Heart right ventricle (tissue), 16 donors: Measurements from ENCODE around the gene GRIA3. TPM values are rescaled to one million over a fixed set of nuclear protein-coding genes. Genes with fewer than 3 reads are reported as not detected.

ENCODE experiments used
- ATAC-seq, 8 donors: fragments of 200-7000 bp; cut with Tn5 transposase; one replicate each; pipeline ENCODE4 v1.9.1; 2020; ENCODE audit warnings: mild to moderate bottlenecking in 8 of 8, moderate library complexity in 8 of 8, moderate number of reproducible peaks in 1 of 8
- DNase-seq, 2 donors: peaks; one replicate each; pipeline ENCODE4 v3.0.0-alpha.2; 2020
- H3K27ac ChIP-seq, 10 donors: fragments of 200-600 bp; sonication (generic) in 2 of 10; one replicate each; pipeline versions ENCODE4 v1.5.0 to v1.8.0; 2020 to 2022; ENCODE audit warnings: mild to moderate bottlenecking in 3 of 10
- H3K27me3 ChIP-seq, 7 donors: fragments of 200-600 bp; one replicate each; pipeline ENCODE4 v1.8.0; 2021 to 2022; ENCODE audit warnings: mild to moderate bottlenecking in 2 of 7
- H3K36me3 ChIP-seq, 9 donors: fragments of 200-600 bp; sonication (generic) in 1 of 9; one replicate each; pipeline versions ENCODE4 v1.5.0 to v1.8.0; 2020 to 2022; ENCODE audit warnings: mild to moderate bottlenecking in 2 of 9
- H3K4me1 ChIP-seq, 9 donors: fragments of 200-600 bp; sonication (generic) in 1 of 9; one replicate each; pipeline versions ENCODE4 v1.5.0 to v1.8.0; 2020 to 2022; ENCODE audit warnings: mild to moderate bottlenecking in 4 of 9
- H3K4me3 ChIP-seq, 10 donors: fragments of 200-600 bp; sonication (generic) in 2 of 10; one replicate each; pipeline versions ENCODE4 v1.5.0 to v1.8.0; 2020 to 2022; ENCODE audit warnings: mild to moderate bottlenecking in 7 of 10, moderate library complexity in 2 of 10
- H3K9me3 ChIP-seq, 11 donors: fragments of 200-600 bp in 10 of 11; sonication (generic) in 2 of 11; one replicate each; pipeline versions ENCODE4 v1.5.0 to v1.8.0; 2013 to 2022; ENCODE audit warnings: mild to moderate bottlenecking in 2 of 11, control low read depth in 1 of 11, moderate library complexity in 1 of 11
- CTCF ChIP-seq, 9 donors: fragments of 200-600 bp; sonication (generic) in 2 of 9; IDR thresholded peaks; one replicate each; pipeline versions ENCODE4 v1.5.0 to v1.8.0; 2021 to 2022; ENCODE audit warnings: antibody characterized with exemption in 9 of 9, mild to moderate bottlenecking in 5 of 9, moderate library complexity in 1 of 9
- WGBS, 2 donors: extraction: QIAGEN DNeasy Blood & Tissue Kit; methylation state at CpG; one replicate each; pipeline ENCODE4 v1.1.7; 2013; ENCODE audit warnings: inconsistent platforms in 1 of 2; 5-methylcytosine and 5-hydroxymethylcytosine counted together
- intact Hi-C, 10 donors: fragments of 100-400 bp; cut with DNase I; formaldehyde crosslinking; loops; one replicate each; pipeline versions ENCODE4 v1.11.1 to v1.14.2; 2022
- polyA plus RNA-seq, 2 donors: library from polyadenylated mRNA; stranded (reverse); fragments of 200-250 nt; gene quantifications; one replicate each; pipeline ENCODE4 v1.2.3, GENCODE V29; 2013
- total RNA-seq, 10 donors: library from RNA; stranded (reverse); fragmentation: NEBNext Ultra II Directional in 3 of 10; extraction: Animal tissue kit (Norgen Biotek cat#: 25700) in 3 of 10; gene quantifications; one replicate each; pipeline versions ENCODE4 v1.2.1 to v1.2.4, GENCODE V29; 2021 to 2023
- donor health status: Arrhythmogenic right ventricular cardiomyopathy.
- donor health status: ischemic (EF 13 %, LVEDD 7.1; RV severe dilation, severe dysfunction).
- donor health status: healthy with polysubstance abuse.
- donor health status: DM: no; HTN: yes; CAD: no.
- donor health status: DM: no; HTN: no; CAD: no.
- donor health status: ischemic (EF 25% LVEDD 6.9; RV normal size, moderate dysfunction).
- donor health status: ischemic (EF 25% LVEDD 5.7; RV mildly dilated, moderate dysfunction).
- donor health status: healthy.
- donor health status: DM: yes; HTN: yes; CAD: no.
- donor health status: Ischemic cardiomyopathy.
- donor health status: ischemic (EF 35%, LVEDD 5.7; RV mildly dilated, moderate dysfunction).
- donor health status: nonischemic (EF 11% LVEDD 7.7; RV severe dilation, severe dysfunction).
- donor health status: DM: yes; HTN: yes; CAD: no.
- donor health status: PGD.
- donor health status: ischemic (EF 29% LVEDD 5.4; RV normal size, mild dysfunction).
- donor health status: nonischemic (EF 23%, LVEDD 6.1; RV moderate dilation, normal function).

Gene GRIA3
- total and polyA plus RNA-seq, 12 donors = 0.06 to 12.4 (median 1.2) TPM

- H3K4me1 ChIP-seq = no peaks in the 10 kb centered on the region
- no peaks in the 10 kb centered on the region for H3K9me3 ChIP-seq
- no peak overlapping the region for H3K27ac ChIP-seq
- intact Hi-C loops = no loop called here
- 65 to 67% methylated on average over 1 of the region's 1 CpG for WGBS, 2 donors
- no peak overlapping the region for H3K4me3 ChIP-seq
- TF ChIP-seq CTCF (IDR thresholded peaks at IDR 0.05) = no peak
- H3K36me3 ChIP-seq = no peaks in the 10 kb centered on the region
- no peaks in the 10 kb centered on the region for H3K27me3 ChIP-seq
- ATAC-seq = no peak
- no peak for DNase-seq
Observed at GRCh38 chrX:123399709-123400108, 215.6 kb downstream of the GRIA3 start.

DNA sequence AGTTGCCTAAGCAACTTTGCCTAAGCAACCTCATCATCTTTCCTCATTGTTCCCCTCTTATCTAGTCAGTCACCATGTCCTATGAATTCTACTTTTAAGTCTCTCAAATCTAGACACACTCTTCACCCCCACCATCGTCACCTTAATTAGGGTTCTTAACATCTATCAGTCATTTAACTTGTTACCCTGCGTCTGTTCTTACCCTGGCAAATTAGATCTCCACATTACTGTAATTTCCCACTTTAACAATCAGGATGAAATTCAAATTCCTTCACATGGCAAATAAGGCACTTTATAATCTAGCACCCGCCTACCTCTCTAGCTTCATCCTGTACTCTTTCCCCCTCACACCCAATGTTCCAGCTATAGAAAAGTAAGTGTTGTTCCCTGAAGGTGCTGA is 221.2 kb downstream of the GRIA3 start:
- H3K4me3 ChIP-seq = no peak overlapping the region
- H3K4me1 ChIP-seq = peaks cover 0 to 10% (median 0%) of the 10 kb centered on the region in 9 donors
- no peaks in the 10 kb centered on the region for H3K36me3 ChIP-seq
- no peak overlapping the region for H3K27ac ChIP-seq
- H3K27me3 ChIP-seq = no peaks in the 10 kb centered on the region
- DNase-seq (no peak), ATAC-seq (no peak)
- WGBS, 2 donors = 83 to 92% methylated on average over 3 of the region's 3 CpGs
- H3K9me3 ChIP-seq = no peaks in the 10 kb centered on the region
- no peak for TF ChIP-seq CTCF (IDR thresholded peaks at IDR 0.05)
- intact Hi-C loops = no loop called here

DNA sequence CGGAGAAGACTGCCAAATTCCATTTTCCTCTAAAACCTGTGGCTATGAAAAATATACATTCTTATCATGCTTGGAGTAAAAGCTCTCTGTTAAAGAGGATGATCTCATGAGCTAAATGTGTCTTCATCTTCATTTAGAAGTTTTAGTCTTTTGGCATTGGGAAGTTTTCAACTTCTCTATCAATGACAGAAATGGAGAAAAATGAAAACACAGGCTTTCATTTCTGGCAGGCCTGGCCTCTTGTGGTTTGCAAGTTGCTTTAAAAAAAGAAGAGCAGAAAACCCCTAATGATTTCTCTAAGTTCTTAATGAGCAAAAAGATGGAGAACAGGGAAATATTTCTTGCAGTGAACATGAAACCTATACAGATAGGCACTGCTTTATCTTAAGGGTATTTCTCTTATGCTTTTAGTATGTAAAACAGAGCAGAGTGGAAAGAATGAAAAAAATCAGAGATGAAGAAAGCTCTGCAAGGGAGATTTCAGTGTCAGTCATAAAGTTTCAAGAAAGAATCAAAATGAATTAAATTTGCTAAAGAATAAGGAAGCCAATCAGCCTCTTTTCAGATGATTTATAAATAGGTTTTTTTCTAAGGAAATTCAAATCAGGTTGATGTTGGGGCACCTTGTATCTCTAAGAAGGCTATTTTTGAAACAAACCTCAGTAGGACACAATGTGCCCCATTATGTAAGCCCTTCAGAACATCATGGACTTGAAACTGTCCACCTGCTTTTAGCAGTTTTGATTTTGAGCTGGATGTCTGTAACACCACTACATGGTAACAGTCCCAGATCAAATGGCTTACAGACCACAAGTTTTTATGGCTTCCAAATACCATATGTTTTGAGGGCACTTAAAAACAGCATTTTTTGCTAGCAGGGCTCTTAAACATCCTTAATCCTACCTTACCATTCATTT is 225.0 kb downstream of the GRIA3 start:
- Histone ChIP-seq H3K27ac (peak overlapping the region in 1 of 10 donors; percentile 31), H3K9me3 (no peaks in the 10 kb centered on the region), H3K27me3 (no peaks in the 10 kb centered on the region), H3K4me3 (no peak overlapping the region), H3K36me3 (no peaks in the 10 kb centered on the region), H3K4me1 (peaks cover 0 to 10% (median 0%) of the 10 kb centered on the region in 9 donors)
- no peak for TF ChIP-seq CTCF (IDR thresholded peaks at IDR 0.05)
- intact Hi-C loops = no loop called here
- WGBS, 2 donors = 59 to 82% methylated on average over 1 of the region's 1 CpG
- ATAC-seq = peak in 1 of 8 donors; percentile 74
- no peak for DNase-seq

DNA sequence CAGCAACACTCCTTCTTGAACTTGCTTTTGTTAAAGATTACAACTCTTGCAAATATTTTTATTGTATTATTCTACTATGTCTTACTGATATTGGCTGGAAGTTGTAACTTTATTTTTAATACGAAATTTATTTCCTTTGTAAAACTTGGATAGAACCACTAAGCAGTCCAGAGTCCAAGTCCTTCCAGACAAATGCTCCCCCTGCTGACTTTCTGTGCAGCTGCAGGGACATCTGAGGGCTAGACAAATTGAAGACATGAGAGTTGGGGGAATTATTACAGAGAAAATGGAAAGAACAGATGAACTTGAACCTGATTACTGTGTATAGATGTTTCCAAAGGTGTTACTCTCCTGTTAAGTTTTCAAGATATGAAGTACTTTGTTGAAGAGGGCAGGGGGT is 238.8 kb downstream of the GRIA3 start:
- ATAC-seq = no peak

More for the DNA sequence above, 238.8 kb downstream of the GRIA3 start:
- Histone ChIP-seq H3K4me1 (no peaks in the 10 kb centered on the region), H3K9me3 (no peaks in the 10 kb centered on the region), H3K4me3 (no peak overlapping the region), H3K27ac (no peak overlapping the region), H3K27me3 (no peaks in the 10 kb centered on the region), H3K36me3 (no peaks in the 10 kb centered on the region)
- 10 to 24% methylated on average over 1 of the region's 1 CpG for WGBS, 2 donors
- peak; percentile 9 to 65 (median 55) for TF ChIP-seq CTCF (IDR thresholded peaks at IDR 0.05)
- peak in 1 of 2 donors; percentile 4 for DNase-seq
- intact Hi-C loops = loop anchor here in 1 of 10 donors (10.0 kb wide), 1 partner anchor 238 kb away; the partner anchor contains the start of gene GRIA3
